GM21423 (cell line): ENCODE data around the gene SH3BP5L.

Source experiments
- ATAC-seq: cut with Tn5 transposase; IDR thresholded peaks from one replicate; pipeline ENCODE4 v1.9.1; 2021; ENCODE audit warnings: mild to moderate bottlenecking, moderate library complexity; ENCODE audit not compliant: unreplicated experiment

Gene SH3BP5L

GRCh38 chr1:248783367-248783766 is 42.3 kb downstream of the SH3BP5L start:
- no peak for ATAC-seq

- ATAC-seq: no peak
These were observed 43.1 kb downstream of the SH3BP5L start for GRCh38 chr1:248782416-248783141.

- ATAC-seq: no peak
These were observed 46.4 kb downstream of the SH3BP5L start for GRCh38 chr1:248779350-248779749.

GRCh38 chr1:248778906-248779305 is 46.8 kb downstream of the SH3BP5L start:
- no peak for ATAC-seq

- ATAC-seq: no peak
These were observed 48.7 kb downstream of the SH3BP5L start for GRCh38 chr1:248776991-248777390.

GRCh38 chr1:248775441-248775840 is 50.3 kb downstream of the SH3BP5L start:
- no peak for ATAC-seq
